Keratinocyte (primary cell): Measurements from ENCODE around the gene MAST2. TPM values are rescaled to one million over a fixed set of nuclear protein-coding genes. Genes with fewer than 3 reads are reported as not detected.

Experiments
- DNase-seq: peaks from one replicate; pipeline ENCODE4 v3.0.0-alpha.2; 2011; ENCODE audit warnings: low read depth, missing footprints, low spot score
- FAIRE-seq: peaks from 2 replicates; lab custom pipeline; 2011; peaks lifted over from hg19 to GRCh38; lab: Jason Lieb, UNC
- H2AFZ ChIP-seq: 2 replicates; pipeline ENCODE4 v1.6.0; 2012; ENCODE audit warnings: low read length, control low read depth, inconsistent platforms; ENCODE audit not compliant: control insufficient read depth
- H3K27ac ChIP-seq: 2 replicates; pipeline ENCODE4 v1.5.1; 2011; ENCODE audit warnings: low read length; ENCODE audit not compliant: control insufficient read depth, insufficient read depth
- H3K27me3 ChIP-seq: 3 replicates; pipeline ENCODE4 v1.6.0; 2011; ENCODE audit warnings: low read length; ENCODE audit not compliant: control insufficient read depth, insufficient read depth; ENCODE audit errors: extremely low read depth
- H3K36me3 ChIP-seq, 2 experiments: 2 replicates in 1 of 2; 3 replicates in 1 of 2; pipeline ENCODE4 v1.5.1; 2011; ENCODE audit warnings: low read length in 2 of 2, mild to moderate bottlenecking in 1 of 2; ENCODE audit not compliant: control insufficient read depth in 2 of 2, insufficient read depth in 2 of 2; ENCODE audit errors: extremely low read depth in 1 of 2
- H3K4me1 ChIP-seq: 3 replicates; pipeline ENCODE4 v1.5.1; 2011; ENCODE audit warnings: low read length; ENCODE audit not compliant: control insufficient read depth, insufficient read depth; ENCODE audit errors: extremely low read depth
- H3K4me2 ChIP-seq: 3 replicates; pipeline ENCODE4 v1.6.0; 2011; ENCODE audit warnings: low read depth, low read length; ENCODE audit not compliant: control insufficient read depth, insufficient read depth; ENCODE audit errors: extremely low read depth
- H3K4me3 ChIP-seq, 3 experiments: fragments of 200-600 bp in 1 of 3; sonication (generic) in 1 of 3; 2 replicates in 2 of 3; 3 replicates in 1 of 3; pipeline ENCODE4 v1.5.1; 2011 to 2016; ENCODE audit warnings: low read length in 3 of 3, mild to moderate bottlenecking in 3 of 3, control low read depth in 2 of 3, inconsistent platforms in 1 of 3, low read depth in 1 of 3, mixed read lengths in 1 of 3, mixed run types in 1 of 3, moderate library complexity in 1 of 3; ENCODE audit not compliant: control insufficient read depth in 2 of 3, insufficient read depth in 2 of 3; ENCODE audit errors: extremely low read depth in 1 of 3
- H3K79me2 ChIP-seq: 2 replicates; pipeline ENCODE4 v1.6.0; 2012; ENCODE audit warnings: low read length; ENCODE audit not compliant: control insufficient read depth, insufficient read depth
- H3K9ac ChIP-seq: 3 replicates; pipeline ENCODE4 v1.6.0; 2011; ENCODE audit warnings: low read length; ENCODE audit not compliant: control insufficient read depth, insufficient read depth; ENCODE audit errors: extremely low read depth
- H3K9me1 ChIP-seq: 3 replicates; pipeline ENCODE4 v1.6.0; 2011; ENCODE audit warnings: low read length; ENCODE audit not compliant: control insufficient read depth, insufficient read depth; ENCODE audit errors: extremely low read depth
- H3K9me3 ChIP-seq: 2 replicates; pipeline ENCODE4 v1.5.1; 2012; ENCODE audit warnings: low read depth, low read length; ENCODE audit not compliant: control insufficient read depth
- H4K20me1 ChIP-seq: 3 replicates; pipeline ENCODE4 v1.6.0; 2011; ENCODE audit warnings: low read length; ENCODE audit not compliant: control insufficient read depth, insufficient read depth; ENCODE audit errors: extremely low read depth
- CTCF ChIP-seq, 3 experiments: IDR thresholded peaks in 1 of 3; conservative IDR thresholded peaks in 1 of 3; optimal IDR thresholded peaks in 1 of 3; 2 replicates in 2 of 3; 3 replicates in 1 of 3; pipeline versions ENCODE3 to v1.5.1; 2011; ENCODE audit warnings: low read length in 3 of 3, mild to moderate bottlenecking in 3 of 3, moderate library complexity in 2 of 3, control low read depth in 1 of 3, inconsistent platforms in 1 of 3; ENCODE audit not compliant: insufficient read depth in 2 of 3; ENCODE audit errors: extremely low read depth in 1 of 3
- EZH2 ChIP-seq: IDR thresholded peaks from one replicate; pipeline ENCODE4 v1.6.1; 2012; ENCODE audit warnings: inconsistent platforms, mild to moderate bottlenecking, low read length, moderate library complexity
- dilution Hi-C: fragments of 300-500 bp; cut with MboI; formaldehyde crosslinking; loops from one replicate; pipeline ENCODE4 v1.7.0; 2020; ENCODE audit warnings: low sequenced_read_pairs; ENCODE audit not compliant: extremely low pct_ligation_motif_present
- polyA plus RNA-seq, 5 experiments: library from polyadenylated mRNA; depleted of rRNA in 3 of 5; stranded (reverse) in 3 of 5; stranded (forward) in 1 of 5; unstranded in 1 of 5; fragments of >200 nt; gene quantifications; 1 replicate in 1 of 5; 2 replicates in 3 of 5; 3 replicates in 1 of 5; pipeline versions ENCODE4 v1.2.1 to v1.2.3, GENCODE V29; 2011 to 2012; ENCODE audit warnings: missing spikeins in 2 of 5, low read depth in 1 of 5, low replicate concordance in 1 of 5

The MAST2 gene
- polyA plus RNA-seq, 1 donor (not counting 4 experiments of a cell fraction or from before 2014, with no cell fraction given): 12.2 TPM

DNA sequence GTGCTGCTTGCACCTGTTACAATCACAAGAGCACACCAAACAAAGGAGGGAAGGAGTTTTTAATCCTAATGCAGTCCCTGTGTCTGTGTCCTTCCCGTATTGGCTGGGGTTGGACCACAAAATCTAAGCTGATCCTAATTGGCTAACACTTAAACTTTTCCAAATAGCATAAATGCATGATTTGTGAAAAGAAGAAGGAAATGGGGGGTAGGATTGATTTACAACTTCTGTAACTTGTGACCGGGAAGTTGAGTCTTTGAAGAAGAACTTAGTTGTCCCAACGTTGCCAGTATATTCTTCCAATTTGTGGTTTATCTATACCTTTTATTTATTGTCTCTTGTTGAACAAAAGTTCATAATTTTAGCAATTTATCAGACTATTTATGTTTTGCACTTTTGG is 41.1 kb upstream of the MAST2 start:
- Histone ChIP-seq H3K4me2 (no peak overlapping the region), H3K9me3 (no peaks in the 10 kb centered on the region), H2AFZ (no peak overlapping the region), H3K9me1 (no peaks in the 10 kb centered on the region), H3K27me3 (no peaks in the 10 kb centered on the region), H3K9ac (no peak overlapping the region), H3K36me3 (no peaks in the 10 kb centered on the region), H3K27ac (no peak overlapping the region), H3K79me2 (no peaks in the 10 kb centered on the region), H3K4me1 (no peaks in the 10 kb centered on the region), H3K4me3 (no peak overlapping the region), H4K20me1 (no peaks in the 10 kb centered on the region)
- DNase-seq: no peak
- TF ChIP-seq EZH2: no peak
- no peak for TF ChIP-seq CTCF (optimal IDR thresholded peaks at IDR 0.05 in 1 of 3, IDR thresholded peaks at IDR 0.05 in 1 of 3, conservative IDR thresholded peaks at IDR 0.05 in 1 of 3; ENCODE audit: extremely low read depth in 1 of 3, insufficient read depth in 2 of 3, low read length in 3 of 3)
- FAIRE-seq: no peak
- dilution Hi-C loops: no loop called here

- no peak overlapping the region for H3K4me3 ChIP-seq
- no peaks in the 10 kb centered on the region for H3K9me1 ChIP-seq
- no peak overlapping the region for H3K9ac ChIP-seq
- no peaks in the 10 kb centered on the region for H3K27me3 ChIP-seq
- H3K9me3 ChIP-seq: no peaks in the 10 kb centered on the region
- FAIRE-seq: no peak
- DNase-seq: no peak
- no peaks in the 10 kb centered on the region for H4K20me1 ChIP-seq
- no peak overlapping the region for H3K4me2 ChIP-seq
- TF ChIP-seq EZH2 (no peak), CTCF (optimal IDR thresholded peaks at IDR 0.05 in 1 of 3, IDR thresholded peaks at IDR 0.05 in 1 of 3, conservative IDR thresholded peaks at IDR 0.05 in 1 of 3; ENCODE audit: extremely low read depth in 1 of 3, insufficient read depth in 2 of 3, low read length in 3 of 3) (no peak)
- H3K36me3 ChIP-seq: no peaks in the 10 kb centered on the region
- H3K79me2 ChIP-seq: no peaks in the 10 kb centered on the region
- peaks cover 6% of the 10 kb centered on the region for H3K4me1 ChIP-seq
- dilution Hi-C loops: no loop called here
- no peak overlapping the region for H2AFZ ChIP-seq
- H3K27ac ChIP-seq: no peak overlapping the region
These were observed 37.2 kb upstream of the MAST2 start for GRCh38 chr1:45765999-45766792.
